ENCODE measurements around the gene FDXR. TPM values are rescaled to one million over a fixed set of nuclear protein-coding genes. Genes with fewer than 3 reads are reported as not detected.

Gene FDXR
- total and polyA plus RNA-seq, 2 of the 8 experiments (the other 6 are each of a cell fraction or from before 2014, with no cell fraction given): 24.2 to 31.4 TPM

DNA sequence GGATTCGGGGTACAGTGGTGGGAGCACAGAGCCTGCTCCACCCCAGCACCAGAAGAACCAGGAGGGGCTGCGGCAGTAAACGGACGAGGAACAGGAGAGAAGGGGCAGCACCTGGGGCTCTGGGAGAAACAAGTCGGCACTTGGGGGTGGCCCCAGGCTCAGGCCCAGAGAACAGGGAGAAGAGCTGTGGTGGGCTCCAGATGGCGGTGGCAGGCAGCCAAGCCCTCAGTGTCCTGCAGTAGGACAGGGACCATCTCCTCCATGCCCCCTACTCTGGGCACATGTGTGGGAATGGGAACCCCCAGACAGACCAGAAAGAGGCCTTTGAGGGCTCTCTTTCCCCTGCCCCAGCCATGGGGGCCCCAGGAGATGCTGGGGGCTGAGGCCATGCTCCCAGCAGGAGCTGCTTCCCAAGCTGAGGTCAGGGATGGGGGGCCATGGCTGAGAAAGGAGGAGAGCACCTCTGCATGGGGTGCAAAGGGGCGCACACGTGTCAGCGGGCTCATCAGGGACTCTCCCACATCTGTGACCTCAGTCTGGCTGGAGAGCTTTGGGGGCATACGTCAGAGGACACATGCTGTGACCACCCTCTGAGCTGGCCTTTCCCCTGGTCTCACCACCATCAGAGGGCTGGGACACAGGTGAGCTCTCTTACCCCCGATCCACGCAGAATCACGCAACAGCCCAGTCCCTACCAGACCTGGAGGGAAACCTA is 43.5 kb upstream of the FDXR start:
- Histone ChIP-seq H2BK12ac (ENCODE audit: low read depth, low read length) (peak overlapping the region; percentile 72; the same call in 1 of the 2 replicates), H3K18ac (ENCODE audit: extremely low read depth, low read length) (no peak overlapping the region), H4K20me1 (replicated peaks in 1 of 2; ENCODE audit: control insufficient read depth in 1 of 2, insufficient read depth in 2 of 2, low read length in 2 of 2) (peaks cover 0 to 4% of the 10 kb centered on the region in 2 experiments), H4K5ac (ENCODE audit: insufficient read length, low read depth, low read length) (no peak overlapping the region), H3K4me2 (ENCODE audit: insufficient read depth in 1 of 2, low read depth in 2 of 2, low read length in 2 of 2) (no peak overlapping the region), H3K9me3 (ENCODE audit: insufficient read depth in 2 of 2, low read depth in 1 of 2, low read length in 1 of 2) (no peaks in the 10 kb centered on the region), H2BK5ac (ENCODE audit: low read depth, low read length) (no peak overlapping the region), H3K79me1 (ENCODE audit: low read depth, low read length) (no peaks in the 10 kb centered on the region), H4K91ac (replicated peaks; ENCODE audit: insufficient read length, low read length) (peak overlapping the region; percentile 27), H2AFZ (ENCODE audit: low read length) (no peak overlapping the region), H3K79me2 (ENCODE audit: control insufficient read depth in 1 of 2, insufficient read depth in 2 of 2, low read length in 2 of 2) (no peaks in the 10 kb centered on the region), H3K36me3 (ENCODE audit: control insufficient read depth in 2 of 4, insufficient read depth in 4 of 4, low read length in 3 of 4) (no peaks in the 10 kb centered on the region), H2BK15ac (ENCODE audit: low read length) (0 out of 2 replicates have a peak overlapping the region, but pooled peaks have one; percentile 24), H3K27ac (ENCODE audit: low read depth, low read length) (no peak overlapping the region), H3K23me2 (ENCODE audit: low read depth, low read length) (no peaks in the 10 kb centered on the region), H2BK120ac (replicated peaks; ENCODE audit: low read depth, low read length) (no peak overlapping the region), H3K23ac (ENCODE audit: insufficient read length) (no peak overlapping the region), H3K56ac (replicated peaks; ENCODE audit: insufficient read length, low read depth, low read length) (no peak overlapping the region), H2BK20ac (ENCODE audit: low read length) (no peak overlapping the region), H3K27me3 (replicated peaks in 1 of 4; ENCODE audit: control insufficient read depth in 3 of 4, extremely low read depth in 1 of 4, insufficient read depth in 3 of 4, low read length in 3 of 4) (peaks cover 0 to 3% (median 0%) of the 10 kb centered on the region in 4 experiments; a peak in 4 of 7 replicates), H3K4ac (replicated peaks; ENCODE audit: insufficient read length, low read depth, low read length) (no peak overlapping the region), H3K4me3 (ENCODE audit: extremely low read depth in 1 of 4, insufficient read depth in 2 of 4, low read depth in 3 of 4, low read length in 4 of 4) (no peak overlapping the region), H3K9ac (replicated peaks in 1 of 4; ENCODE audit: extremely low read depth in 1 of 4, low read depth in 3 of 4, low read length in 3 of 4) (no peak overlapping the region), H2AK5ac (ENCODE audit: low read depth, low read length) (no peak overlapping the region; the same call in 1 of the 2 replicates), H3K14ac (ENCODE audit: insufficient read length) (no peak overlapping the region), H4K8ac (ENCODE audit: extremely low read depth, insufficient read depth, low read length) (no peak overlapping the region), H3K4me1 (replicated peaks in 1 of 4; ENCODE audit: control insufficient read depth in 3 of 4, insufficient read depth in 4 of 4, low read length in 3 of 4) (peaks cover 0 to 9% (median 8%) of the 10 kb centered on the region in 4 experiments; a peak in 6 of 7 replicates)
- POLR2A ChIA-PET (ENCODE audit: partially characterized antibody): interaction anchor here (2.3 kb wide), 1 partner anchor 10 kb away, joined by 7 read pairs; no protein-coding TSS in a partner anchor
- 83% methylated on average over 13 of the region's 13 CpGs; no CpG with 5 or more reads in 1 of the 2 experiments for WGBS, 2 experiments (ENCODE audit: extremely low coverage in 1 of 2, insufficient coverage in 1 of 2, insufficient read length in 1 of 2, insufficient replicate concordance in 2 of 2, low coverage in 1 of 2, low lambda C conversion rate in 2 of 2, missing lambda C conversion rate in 1 of 2)
- CTCF ChIA-PET (ENCODE audit: partially characterized antibody): interaction anchor here (1.0 to 49.9 kb wide), 4 partner anchors 8 to 54 kb away, joined by 3 to 1072 read pairs (median 4); partner anchors contain the start of gene OTOP2
- no peak for DNase-seq (ENCODE audit: low read depth in 1 of 2, low spot score in 2 of 2)
- no peak for FAIRE-seq
- TF ChIP-seq HDAC6 (IDR thresholded peaks at IDR 0.05; ENCODE audit: low read depth, low read length): no peak
- TF ChIP-seq KDM4A (IDR thresholded peaks at IDR 0.05; ENCODE audit: low read depth, low read length, severe bottlenecking): no peak
- TF ChIP-seq BACH1 (IDR thresholded peaks at IDR 0.05; ENCODE audit: low read length): no peak
- TF ChIP-seq SIX5 (IDR thresholded peaks at IDR 0.05; ENCODE audit: low read depth, low read length): no peak
- TF ChIP-seq HDAC2 (IDR thresholded peaks at IDR 0.05; ENCODE audit: borderline replicate concordance in 1 of 2, low read depth in 2 of 2, low read length in 2 of 2): no peak
- TF ChIP-seq CTBP2 (IDR thresholded peaks at IDR 0.05; ENCODE audit: borderline replicate concordance, insufficient read depth, insufficient read length, low read length): no peak
- no peak for TF ChIP-seq MAFK (IDR thresholded peaks at IDR 0.05; ENCODE audit: low read depth, low read length)
- no peak for TF ChIP-seq E2F6 (IDR thresholded peaks at IDR 0.05)
- no peak for TF ChIP-seq SIN3A (conservative IDR thresholded peaks at IDR 0.05 in 1 of 2, IDR thresholded peaks at IDR 0.05 in 1 of 2; ENCODE audit: low read depth in 1 of 2, low read length in 2 of 2)
- TF ChIP-seq BCL11A (IDR thresholded peaks at IDR 0.05; ENCODE audit: low read depth in 2 of 2, low read length in 2 of 2): no peak
- TF ChIP-seq SP1 (IDR thresholded peaks at IDR 0.05; ENCODE audit: low read depth, low read length): no peak

Data from H1 (cell line).